Vagina (tissue), 2 donors: Measurements from ENCODE around the gene MED12L. TPM values are rescaled to one million over a fixed set of nuclear protein-coding genes. Genes with fewer than 3 reads are reported as not detected.
A peak's percentile ranks its signal among the peaks of the same experiment; 100 is the strongest.
"Not testable (repeated sequence)": the region's sequence is repeated elsewhere in the genome, so short reads cannot be mapped to it uniquely, and the experiment has no call there.

Source experiments
- DNase-seq, 2 donors: peaks; one replicate each; pipeline ENCODE4 v3.0.0-alpha.2; 2017; ENCODE audit errors: extremely low spot score in 2 of 2
- H3K27ac ChIP-seq: fragments of 200-600 bp; sonication (generic); one replicate; pipeline ENCODE4 v1.5.1; 2019
- H3K27me3 ChIP-seq: fragments of 200-600 bp; sonication (generic); one replicate; pipeline ENCODE4 v1.5.1; 2019
- H3K36me3 ChIP-seq, 2 donors: fragments of 200-600 bp; sonication (generic); one replicate each; pipeline ENCODE4 v1.5.1; 2017 to 2019
- H3K4me1 ChIP-seq: fragments of 200-600 bp; sonication (generic); one replicate; pipeline ENCODE4 v1.5.1; 2019
- H3K4me3 ChIP-seq, 2 donors: fragments of 200-600 bp; sonication (generic); 1 replicate in 1 of 2; 2 replicates in 1 of 2; pipeline ENCODE4 v1.5.1; 2016 to 2019
- H3K9me3 ChIP-seq: fragments of 200-600 bp; sonication (generic); one replicate; pipeline ENCODE4 v1.5.1; 2019
- POLR2A ChIP-seq, 2 donors: fragments of 450-650 bp; IDR thresholded peaks; one replicate each; pipeline ENCODE4 v1.6.1; 2017; ENCODE audit warnings: antibody characterized with exemption in 2 of 2, mild to moderate bottlenecking in 2 of 2, moderate library complexity in 2 of 2
- POLR2AphosphoS5 ChIP-seq, 2 donors: sonication (generic); formaldehyde crosslinking; IDR thresholded peaks; one replicate each; pipeline ENCODE4 v1.9.0; 2017; ENCODE audit warnings: antibody characterized with exemption in 2 of 2, mild to moderate bottlenecking in 2 of 2, low read depth in 1 of 2; ENCODE audit not compliant: insufficient read depth in 1 of 2
- intact Hi-C: fragments of 100-400 bp; cut with DNase I; formaldehyde crosslinking; loops from one replicate; pipeline ENCODE4 v1.15.1; 2023
- total RNA-seq: library from RNA; depleted of rRNA; stranded (reverse); fragments of >200 nt; gene quantifications from one replicate; pipeline ENCODE4 v1.2.3, GENCODE V29; 2016
- TF ChIP-seq, protein P1 (sequence below), 3 experiments: fragments of 450-650 bp in 2 of 3; fragments of 200-600 bp in 1 of 3; sonication (generic) in 1 of 3; IDR thresholded peaks; one replicate each; pipeline ENCODE4 v1.5.1; 2017 to 2019; ENCODE audit warnings: antibody characterized with exemption in 3 of 3, mild to moderate bottlenecking in 2 of 3, moderate library complexity in 2 of 3

MED12L gene
- total RNA-seq, 1 donor from 2014 or later: 1.7 TPM

DNA sequence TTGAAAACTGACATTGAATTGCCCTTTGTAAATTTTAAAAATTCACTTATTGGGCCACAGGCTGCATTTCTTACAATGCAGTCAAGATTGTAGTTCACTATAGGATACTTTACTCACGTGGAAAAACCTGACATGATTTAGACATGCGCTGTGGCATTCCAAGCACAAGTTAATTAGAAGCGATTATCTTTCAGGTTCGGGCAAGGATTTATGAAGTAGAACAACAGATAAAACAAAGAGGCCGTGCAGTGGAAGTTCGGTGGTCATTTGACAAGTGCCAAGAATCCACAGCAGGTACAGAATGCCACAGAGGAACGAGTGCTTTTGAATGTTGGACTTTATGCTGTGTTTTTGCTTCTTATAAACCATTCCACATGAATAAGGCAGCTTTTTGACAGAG lies 79.8 kb downstream of the MED12L start:
- Histone ChIP-seq H3K4me3 (no peak overlapping the region), H3K27ac (no peak overlapping the region), H3K36me3 (no peaks in the 10 kb centered on the region), H3K9me3 (no peaks in the 10 kb centered on the region), H3K27me3 (no peaks in the 10 kb centered on the region), H3K4me1 (no peaks in the 10 kb centered on the region)
- intact Hi-C loops: no loop called here
- no peak for DNase-seq
- TF ChIP-seq POLR2AphosphoS5 (IDR thresholded peaks at IDR 0.05; ENCODE audit: insufficient read depth in 1 of 2, low read depth in 1 of 2) (no peak), POLR2A (IDR thresholded peaks at IDR 0.05) (no peak)
- TF ChIP-seq, protein P1, sequence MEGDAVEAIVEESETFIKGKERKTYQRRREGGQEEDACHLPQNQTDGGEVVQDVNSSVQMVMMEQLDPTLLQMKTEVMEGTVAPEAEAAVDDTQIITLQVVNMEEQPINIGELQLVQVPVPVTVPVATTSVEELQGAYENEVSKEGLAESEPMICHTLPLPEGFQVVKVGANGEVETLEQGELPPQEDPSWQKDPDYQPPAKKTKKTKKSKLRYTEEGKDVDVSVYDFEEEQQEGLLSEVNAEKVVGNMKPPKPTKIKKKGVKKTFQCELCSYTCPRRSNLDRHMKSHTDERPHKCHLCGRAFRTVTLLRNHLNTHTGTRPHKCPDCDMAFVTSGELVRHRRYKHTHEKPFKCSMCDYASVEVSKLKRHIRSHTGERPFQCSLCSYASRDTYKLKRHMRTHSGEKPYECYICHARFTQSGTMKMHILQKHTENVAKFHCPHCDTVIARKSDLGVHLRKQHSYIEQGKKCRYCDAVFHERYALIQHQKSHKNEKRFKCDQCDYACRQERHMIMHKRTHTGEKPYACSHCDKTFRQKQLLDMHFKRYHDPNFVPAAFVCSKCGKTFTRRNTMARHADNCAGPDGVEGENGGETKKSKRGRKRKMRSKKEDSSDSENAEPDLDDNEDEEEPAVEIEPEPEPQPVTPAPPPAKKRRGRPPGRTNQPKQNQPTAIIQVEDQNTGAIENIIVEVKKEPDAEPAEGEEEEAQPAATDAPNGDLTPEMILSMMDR (IDR thresholded peaks at IDR 0.05): no peak

DNA sequence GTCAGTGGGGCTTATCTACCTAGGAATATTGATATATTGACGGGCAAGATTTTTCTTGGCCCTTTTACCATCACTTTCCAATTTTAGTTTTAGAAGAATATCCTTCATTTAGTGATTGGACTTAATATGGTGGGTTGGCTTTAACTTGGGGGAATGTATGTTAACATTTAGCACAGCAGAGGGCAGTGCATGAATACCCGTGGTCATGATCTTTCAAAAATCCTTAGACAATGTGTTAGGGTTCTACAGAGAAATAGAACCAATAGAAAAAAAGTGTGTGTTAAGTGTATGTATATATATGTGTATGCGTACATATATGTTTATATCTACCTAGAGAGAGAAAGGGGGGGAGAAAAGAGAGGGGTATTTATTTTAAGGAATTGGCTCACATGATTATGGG lies 80.7 kb downstream of the MED12L start:
- TF ChIP-seq, protein P1 (IDR thresholded peaks at IDR 0.05): no peak
- no peak for TF ChIP-seq POLR2A (IDR thresholded peaks at IDR 0.05)
- TF ChIP-seq POLR2AphosphoS5 (IDR thresholded peaks at IDR 0.05; ENCODE audit: insufficient read depth in 1 of 2, low read depth in 1 of 2): no peak
- H3K27me3 ChIP-seq: no peaks in the 10 kb centered on the region
- H3K4me3 ChIP-seq: no peak overlapping the region
- no peaks in the 10 kb centered on the region for H3K4me1 ChIP-seq
- no peak for DNase-seq
- no peak overlapping the region for H3K27ac ChIP-seq
- intact Hi-C loops: no loop called here
- no peaks in the 10 kb centered on the region for H3K9me3 ChIP-seq
- no peaks in the 10 kb centered on the region for H3K36me3 ChIP-seq

DNA sequence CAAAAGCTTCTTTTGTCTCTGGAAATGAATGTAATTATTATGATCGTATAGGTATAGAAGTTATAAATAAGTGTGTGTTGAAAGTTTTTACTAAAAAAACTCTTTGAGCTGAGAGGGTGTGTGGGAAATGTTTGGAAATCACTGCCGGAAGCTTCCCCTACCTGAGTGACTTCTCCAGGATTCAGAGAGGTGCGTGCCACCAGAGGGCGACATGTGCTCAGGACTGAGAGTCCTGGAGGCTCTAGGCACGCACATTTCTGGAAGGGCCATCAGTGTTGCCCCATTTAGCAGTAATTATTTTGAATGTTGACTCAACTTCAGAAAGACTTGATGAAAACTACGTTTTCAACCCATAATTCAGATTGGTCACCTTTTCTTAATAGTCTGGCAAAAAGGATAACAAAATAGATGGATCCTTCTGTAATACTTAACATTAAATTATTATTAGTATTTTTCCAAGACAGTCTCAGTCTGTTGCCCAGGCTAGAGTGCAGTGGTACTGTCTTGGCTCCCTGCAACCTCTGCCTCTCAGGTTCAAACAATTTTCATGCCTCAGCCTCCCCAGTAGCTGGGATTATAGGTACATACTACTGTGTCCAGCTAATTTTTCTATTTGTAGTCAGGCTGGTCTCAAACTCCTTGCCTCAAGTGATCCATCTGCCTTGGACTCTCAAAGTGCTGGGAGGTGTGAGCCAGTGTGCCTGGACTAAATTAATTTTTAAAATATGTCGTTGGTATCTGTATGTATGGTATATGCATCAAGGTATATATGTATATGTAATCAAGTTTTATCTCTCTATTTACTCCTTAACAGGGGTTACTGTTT lies 83.0 kb downstream of the MED12L start:
- Histone ChIP-seq H3K4me1 (no peaks in the 10 kb centered on the region), H3K36me3 (no peaks in the 10 kb centered on the region), H3K4me3 (no peak overlapping the region), H3K27me3 (no peaks in the 10 kb centered on the region), H3K27ac (no peak overlapping the region), H3K9me3 (no peaks in the 10 kb centered on the region)
- TF ChIP-seq, protein P1 (IDR thresholded peaks at IDR 0.05): peak; percentile 22 to 64 (median 59)
- no peak for TF ChIP-seq POLR2AphosphoS5 (IDR thresholded peaks at IDR 0.05; ENCODE audit: insufficient read depth in 1 of 2, low read depth in 1 of 2)
- no peak for DNase-seq
- intact Hi-C loops: no loop called here

DNA sequence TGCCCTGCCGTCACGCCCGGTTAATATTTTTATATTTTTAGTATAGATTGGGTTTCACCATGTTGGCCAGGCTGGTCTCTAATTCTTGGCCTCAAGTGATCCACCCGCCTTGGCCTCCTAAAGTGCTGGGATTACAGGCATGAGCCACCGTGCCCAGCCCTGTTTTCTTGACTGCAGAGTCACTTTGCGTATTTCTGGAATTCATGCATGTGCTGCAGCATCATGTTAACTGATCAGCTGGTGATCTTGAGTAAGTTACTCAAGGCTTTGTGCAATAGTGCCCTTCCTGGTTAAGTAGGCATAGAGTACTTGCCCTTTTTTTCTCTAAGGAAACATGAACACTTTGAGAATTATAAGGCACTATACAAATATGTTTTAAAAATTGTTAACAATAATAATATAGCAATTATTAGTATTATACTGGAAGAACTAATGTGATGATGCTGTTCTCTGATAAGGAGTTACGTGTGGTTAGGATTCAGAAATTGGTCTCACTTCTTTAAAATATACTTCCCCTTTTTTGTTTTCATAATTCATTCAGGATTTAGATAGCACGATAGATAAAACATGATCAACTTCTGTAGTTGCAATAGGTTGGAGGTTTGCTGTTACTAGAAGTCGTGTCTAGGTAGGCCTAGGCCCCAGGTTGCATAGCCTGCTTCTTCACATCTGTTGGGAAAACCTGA lies 83.9 kb downstream of the MED12L start:
- Histone ChIP-seq H3K27me3 (no peaks in the 10 kb centered on the region), H3K9me3 (no peaks in the 10 kb centered on the region), H3K4me3 (no peak overlapping the region), H3K27ac (no peak overlapping the region), H3K4me1 (no peaks in the 10 kb centered on the region), H3K36me3 (no peaks in the 10 kb centered on the region)
- no peak for DNase-seq
- intact Hi-C loops: no loop called here
- TF ChIP-seq, protein P1 (IDR thresholded peaks at IDR 0.05): no peak
- TF ChIP-seq POLR2AphosphoS5 (IDR thresholded peaks at IDR 0.05; ENCODE audit: insufficient read depth in 1 of 2, low read depth in 1 of 2) (no peak), POLR2A (IDR thresholded peaks at IDR 0.05) (no peak)

DNA sequence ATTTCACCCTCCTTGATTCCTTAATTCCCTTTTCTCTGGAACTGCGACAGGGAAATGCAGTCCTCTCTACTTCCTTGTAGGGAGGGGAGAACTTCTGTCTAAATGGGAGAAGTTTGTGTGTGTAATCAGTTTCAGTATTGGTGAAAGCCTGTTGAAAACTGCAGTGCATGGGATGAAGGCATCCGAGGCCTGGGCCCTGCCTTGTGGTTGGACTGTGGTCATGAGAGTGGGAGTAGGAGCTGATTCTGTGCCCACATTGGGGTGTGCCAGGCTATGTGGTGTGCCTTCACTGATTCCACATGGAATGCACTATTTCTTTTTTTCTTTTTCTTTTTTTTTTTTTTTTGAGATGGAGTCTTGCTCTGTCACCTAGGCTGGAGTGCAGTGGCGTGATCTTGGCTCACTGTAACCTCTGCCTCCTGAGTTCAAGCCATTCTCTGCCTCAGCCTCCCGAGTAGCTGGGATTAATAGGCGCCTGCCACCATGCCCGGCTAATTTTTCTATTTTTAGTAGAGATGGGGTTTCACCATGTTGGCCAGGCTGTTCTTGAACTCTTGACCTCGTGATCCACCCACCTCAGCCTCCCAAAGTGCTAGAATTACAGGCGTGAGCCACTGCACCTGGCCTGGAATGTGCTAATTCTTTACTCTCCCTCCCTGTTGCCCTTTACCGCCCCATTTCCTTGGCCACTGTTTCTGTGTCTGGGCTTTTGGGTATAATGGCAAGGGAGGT lies 84.7 kb downstream of the MED12L start:
- H3K9me3 ChIP-seq, H3K27ac ChIP-seq, H3K4me1 ChIP-seq, H3K36me3 ChIP-seq, intact Hi-C loops, DNase-seq, H3K27me3 ChIP-seq, H3K4me3 ChIP-seq: not testable (repeated sequence)
